Measurements from ENCODE around the gene MKLN1. TPM values are rescaled to one million over a fixed set of nuclear protein-coding genes. Genes with fewer than 3 reads are reported as not detected.

Gene MKLN1
- total and polyA plus RNA-seq, 2 donors (not counting 1 experiment from before 2014, with no cell fraction given) = 8.5 to 68.4 TPM

DNA sequence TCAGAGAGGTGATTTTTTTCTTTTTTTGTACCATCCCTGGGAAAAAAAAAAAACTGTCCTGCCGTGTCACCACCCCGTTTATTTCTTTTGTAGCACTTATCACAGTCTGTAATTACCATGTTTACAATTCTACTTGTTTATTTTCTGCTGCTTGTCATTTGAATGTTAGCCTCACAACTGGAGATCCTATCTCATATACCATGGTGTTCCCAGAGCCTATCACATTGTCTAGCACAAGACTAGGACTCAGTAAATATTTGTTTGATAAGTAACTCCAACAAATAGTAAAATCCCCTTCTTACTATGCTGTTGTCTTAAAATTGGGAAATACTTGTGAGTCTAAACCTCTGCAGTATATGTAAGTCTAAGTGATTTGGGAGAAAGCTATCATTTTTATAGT lies 36.0 kb downstream of the MKLN1 start:
- POLR2A ChIA-PET = no interaction called here
- Histone ChIP-seq H3K79me2 (ENCODE audit: control insufficient read depth, insufficient read depth, low read length) (peaks cover 96% of the 10 kb centered on the region), H2AFZ (ENCODE audit: insufficient read depth, low read depth, low read length, poor library complexity, severe bottlenecking) (no peak overlapping the region), H3K4me1 (ENCODE audit: control insufficient read depth in 2 of 2, insufficient read depth in 2 of 2, low read length in 2 of 2) (peaks cover 0 to 29% of the 10 kb centered on the region in 2 donors), H3K36me3 (replicated peaks in 1 of 2; ENCODE audit: control extremely low read depth in 1 of 2, control insufficient read depth in 1 of 2, extremely low read depth in 1 of 2, insufficient read depth in 2 of 2, low read length in 1 of 2) (no peaks in the 10 kb centered on the region), H3K9ac (ENCODE audit: low read length) (no peak overlapping the region), H4K20me1 (ENCODE audit: control insufficient read depth, insufficient read depth, low read length, poor library complexity, severe bottlenecking) (peaks cover 82% of the 10 kb centered on the region), H3K4me3 (ENCODE audit: control extremely low read depth in 1 of 5, extremely low read depth in 1 of 5, insufficient read depth in 1 of 5, low read depth in 2 of 5, low read length in 4 of 5) (no peak overlapping the region), H3K27ac (ENCODE audit: low read length in 2 of 2) (no peak overlapping the region), H3K27me3 (replicated peaks in 1 of 4; ENCODE audit: control extremely low read depth in 1 of 4, control insufficient read depth in 3 of 4, insufficient read depth in 4 of 4, low read length in 3 of 4) (no peaks in the 10 kb centered on the region), H3K4me2 (replicated peaks; ENCODE audit: low read depth, low read length, poor library complexity, severe bottlenecking) (no peak overlapping the region), H3K9me3 (ENCODE audit: control extremely low read depth in 1 of 3, control insufficient read depth in 2 of 3, insufficient read depth in 1 of 3, low read length in 2 of 3) (no peaks in the 10 kb centered on the region)
- H3K27ac Mint-ChIP-seq = no peak overlapping the region
- 100% methylated on average over 1 of the region's 2 CpGs for WGBS (ENCODE audit: insufficient coverage)
- no peaks in the 10 kb centered on the region for H3K9me3 Mint-ChIP-seq (ENCODE audit: insufficient read depth)
- ATAC-seq (ENCODE audit: low read depth) (no peak), DNase-seq (no peak)
- peaks cover 70% of the 10 kb centered on the region for H3K4me1 Mint-ChIP-seq
- CTCF ChIA-PET = interaction anchor here (1.1 kb wide), 1 partner anchor 467 kb away, joined by 3 read pairs; no protein-coding TSS in a partner anchor
- intact Hi-C loops (cut with micrococcal nuclease) = loop anchor here (2.0 kb wide), 1 partner anchor 15 kb away; no protein-coding TSS in a partner anchor
- no peaks in the 10 kb centered on the region for H3K27me3 Mint-ChIP-seq
- H3K4me3 Mint-ChIP-seq = no peak overlapping the region
- TF ChIP-seq, protein P1, sequence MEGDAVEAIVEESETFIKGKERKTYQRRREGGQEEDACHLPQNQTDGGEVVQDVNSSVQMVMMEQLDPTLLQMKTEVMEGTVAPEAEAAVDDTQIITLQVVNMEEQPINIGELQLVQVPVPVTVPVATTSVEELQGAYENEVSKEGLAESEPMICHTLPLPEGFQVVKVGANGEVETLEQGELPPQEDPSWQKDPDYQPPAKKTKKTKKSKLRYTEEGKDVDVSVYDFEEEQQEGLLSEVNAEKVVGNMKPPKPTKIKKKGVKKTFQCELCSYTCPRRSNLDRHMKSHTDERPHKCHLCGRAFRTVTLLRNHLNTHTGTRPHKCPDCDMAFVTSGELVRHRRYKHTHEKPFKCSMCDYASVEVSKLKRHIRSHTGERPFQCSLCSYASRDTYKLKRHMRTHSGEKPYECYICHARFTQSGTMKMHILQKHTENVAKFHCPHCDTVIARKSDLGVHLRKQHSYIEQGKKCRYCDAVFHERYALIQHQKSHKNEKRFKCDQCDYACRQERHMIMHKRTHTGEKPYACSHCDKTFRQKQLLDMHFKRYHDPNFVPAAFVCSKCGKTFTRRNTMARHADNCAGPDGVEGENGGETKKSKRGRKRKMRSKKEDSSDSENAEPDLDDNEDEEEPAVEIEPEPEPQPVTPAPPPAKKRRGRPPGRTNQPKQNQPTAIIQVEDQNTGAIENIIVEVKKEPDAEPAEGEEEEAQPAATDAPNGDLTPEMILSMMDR (IDR thresholded peaks at IDR 0.05) = no peak
- TF ChIP-seq EZH2 (IDR thresholded peaks at IDR 0.05; ENCODE audit: borderline replicate concordance, insufficient read depth, low read depth, low read length, poor library complexity, severe bottlenecking) = no peak

DNA sequence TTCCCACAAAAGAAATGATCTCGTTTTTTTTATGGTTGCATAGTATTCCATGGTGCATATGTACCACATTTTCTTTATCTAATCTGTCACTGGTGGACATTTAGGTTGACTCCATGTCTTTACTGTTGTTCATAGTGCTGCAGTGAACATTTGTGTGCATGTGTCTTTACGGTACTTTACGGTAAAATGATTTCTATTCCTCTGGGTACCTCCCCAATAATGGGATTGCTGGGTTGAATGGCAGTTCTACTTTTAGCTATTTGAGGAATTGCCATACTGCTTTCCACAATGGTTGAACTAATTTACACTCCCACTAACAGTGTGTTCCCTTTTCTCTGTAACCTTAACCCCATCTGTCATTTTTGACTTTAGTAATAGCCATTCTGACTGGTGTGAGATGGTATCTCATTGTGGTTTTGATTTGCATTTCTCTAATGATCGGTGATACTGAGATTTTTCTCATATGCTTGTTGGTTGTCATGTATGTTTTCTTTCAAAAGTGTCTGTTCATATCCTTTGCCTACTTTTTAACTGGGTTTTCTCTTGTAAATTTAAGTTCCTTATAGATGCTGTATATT lies 37.2 kb downstream of the MKLN1 start:
- ATAC-seq (ENCODE audit: low read depth) (no peak), DNase-seq (no peak)
- TF ChIP-seq EZH2 (IDR thresholded peaks at IDR 0.05; ENCODE audit: borderline replicate concordance, insufficient read depth, low read depth, low read length, poor library complexity, severe bottlenecking) = no peak
- TF ChIP-seq, protein P1 (IDR thresholded peaks at IDR 0.05) = no peak
- no peak overlapping the region for H3K4me3 ChIP-seq (ENCODE audit: control extremely low read depth in 1 of 5, extremely low read depth in 1 of 5, insufficient read depth in 1 of 5, low read depth in 2 of 5, low read length in 4 of 5)
- intact Hi-C loops (cut with micrococcal nuclease) = no loop called here
- H3K4me1 ChIP-seq (ENCODE audit: control insufficient read depth in 2 of 2, insufficient read depth in 2 of 2, low read length in 2 of 2) = peaks cover 0 to 24% of the 10 kb centered on the region in 2 donors
- no peak overlapping the region for H3K4me2 ChIP-seq (replicated peaks; ENCODE audit: low read depth, low read length, poor library complexity, severe bottlenecking)
- H3K9ac ChIP-seq (ENCODE audit: low read length) = no peak overlapping the region
- no peak overlapping the region for H3K27ac Mint-ChIP-seq
- peaks cover 66% of the 10 kb centered on the region for H3K4me1 Mint-ChIP-seq
- no peaks in the 10 kb centered on the region for H3K9me3 Mint-ChIP-seq (ENCODE audit: insufficient read depth)
- H3K36me3 ChIP-seq (replicated peaks in 1 of 2; ENCODE audit: control extremely low read depth in 1 of 2, control insufficient read depth in 1 of 2, extremely low read depth in 1 of 2, insufficient read depth in 2 of 2, low read length in 1 of 2) = no peaks in the 10 kb centered on the region
- peaks cover 81% of the 10 kb centered on the region for H4K20me1 ChIP-seq (ENCODE audit: control insufficient read depth, insufficient read depth, low read length, poor library complexity, severe bottlenecking)
- no CpG with 5 or more reads among the region's 4 CpGs for WGBS (ENCODE audit: insufficient coverage)
- H2AFZ ChIP-seq (ENCODE audit: insufficient read depth, low read depth, low read length, poor library complexity, severe bottlenecking) = no peak overlapping the region
- H3K9me3 ChIP-seq (ENCODE audit: control extremely low read depth in 1 of 3, control insufficient read depth in 2 of 3, insufficient read depth in 1 of 3, low read length in 2 of 3) = no peaks in the 10 kb centered on the region
- H3K79me2 ChIP-seq (ENCODE audit: control insufficient read depth, insufficient read depth, low read length) = peaks cover 96% of the 10 kb centered on the region
- POLR2A ChIA-PET = no interaction called here
- no peaks in the 10 kb centered on the region for H3K27me3 Mint-ChIP-seq
- H3K27me3 ChIP-seq (replicated peaks in 1 of 4; ENCODE audit: control extremely low read depth in 1 of 4, control insufficient read depth in 3 of 4, insufficient read depth in 4 of 4, low read length in 3 of 4) = no peaks in the 10 kb centered on the region
- no peak overlapping the region for H3K4me3 Mint-ChIP-seq
- CTCF ChIA-PET = interaction anchor here (1.1 to 1.2 kb wide), 2 partner anchors 468 to 477 kb away, joined by 3 read pairs; no protein-coding TSS in a partner anchor
- H3K27ac ChIP-seq (ENCODE audit: low read length in 2 of 2) = no peak overlapping the region

Measured in B cell (primary cell).